Measurements from ENCODE around the gene KLHL5.

KLHL5 gene

GRCh38 chr4:39054497-39054896 lies 7.5 kb upstream of the KLHL5 start:
- TF ChIP-seq CTCF (IDR thresholded peaks at IDR 0.05; ENCODE audit: control extremely low read depth, extremely low read depth, low read depth, missing control alignments) = no peak
- no peak for DNase-seq (ENCODE audit: extremely low spot score)
- CTCF ChIA-PET = interaction anchor here (0.9 to 4.0 kb wide), 5 partner anchors 9 to 153 kb away, joined by 3 to 11 read pairs (median 4); no protein-coding TSS in a partner anchor
- POLR2A ChIA-PET = no interaction called here

GRCh38 chr4:39056023-39056422 lies 6.0 kb upstream of the KLHL5 start:
- ChIA-PET CTCF (interaction anchor here (2.0 to 4.0 kb wide), 2 partner anchors 12 to 15 kb away, joined by 4 to 11 read pairs; no protein-coding TSS in a partner anchor), POLR2A (no interaction called here)
- TF ChIP-seq CTCF (IDR thresholded peaks at IDR 0.05; ENCODE audit: control extremely low read depth, extremely low read depth, low read depth, missing control alignments) = no peak
- no peak for DNase-seq (ENCODE audit: extremely low spot score)

- ChIA-PET POLR2A (no interaction called here), CTCF (interaction anchor here (1.3 to 1.9 kb wide), 5 partner anchors 9 to 159 kb away, joined by 3 to 8 read pairs (median 4); no protein-coding TSS in a partner anchor)
- no peak for TF ChIP-seq CTCF (IDR thresholded peaks at IDR 0.05; ENCODE audit: control extremely low read depth, extremely low read depth, low read depth, missing control alignments)
- no peak for DNase-seq (ENCODE audit: extremely low spot score)
Observed at GRCh38 chr4:39061457-39061856, 575 bp upstream of the KLHL5 start.

GRCh38 chr4:39062770-39063097 lies 702 bp downstream of the KLHL5 start:
- POLR2A ChIA-PET = interaction anchor here (0.5 kb wide), 1 partner anchor 282 kb away, joined by 3 read pairs; no protein-coding TSS in a partner anchor

GRCh38 chr4:39063430-39063829 lies 1.4 kb downstream of the KLHL5 start:
- CTCF ChIA-PET = interaction anchor here (1.4 to 2.0 kb wide), 3 partner anchors 9 to 76 kb away, joined by 4 to 7 read pairs (median 4); no protein-coding TSS in a partner anchor
- DNase-seq (ENCODE audit: extremely low spot score) = no peak
- TF ChIP-seq CTCF (IDR thresholded peaks at IDR 0.05; ENCODE audit: control extremely low read depth, extremely low read depth, low read depth, missing control alignments) = no peak
- POLR2A ChIA-PET = no interaction called here

More at GRCh38 chr4:39062770-39063097, 702 bp downstream of the KLHL5 start:
- CTCF ChIA-PET = interaction anchor here (2.0 kb wide), 1 partner anchor 8 kb away, joined by 7 read pairs; no protein-coding TSS in a partner anchor
- TF ChIP-seq CTCF (IDR thresholded peaks at IDR 0.05; ENCODE audit: control extremely low read depth, extremely low read depth, low read depth, missing control alignments) = no peak
- DNase-seq (ENCODE audit: extremely low spot score) = no peak

- TF ChIP-seq CTCF (IDR thresholded peaks at IDR 0.05; ENCODE audit: control extremely low read depth, extremely low read depth, low read depth, missing control alignments) = no peak
- CTCF ChIA-PET = interaction anchor here (1.4 kb wide), 1 partner anchor 16 kb away, joined by 4 read pairs; no protein-coding TSS in a partner anchor
- DNase-seq (ENCODE audit: extremely low spot score) = no peak
- POLR2A ChIA-PET = no interaction called here
Observed at GRCh38 chr4:39066371-39066770, 4.3 kb downstream of the KLHL5 start.

All from GM10248 (cell line).